ENCODE results near the gene TPR.

DNA sequence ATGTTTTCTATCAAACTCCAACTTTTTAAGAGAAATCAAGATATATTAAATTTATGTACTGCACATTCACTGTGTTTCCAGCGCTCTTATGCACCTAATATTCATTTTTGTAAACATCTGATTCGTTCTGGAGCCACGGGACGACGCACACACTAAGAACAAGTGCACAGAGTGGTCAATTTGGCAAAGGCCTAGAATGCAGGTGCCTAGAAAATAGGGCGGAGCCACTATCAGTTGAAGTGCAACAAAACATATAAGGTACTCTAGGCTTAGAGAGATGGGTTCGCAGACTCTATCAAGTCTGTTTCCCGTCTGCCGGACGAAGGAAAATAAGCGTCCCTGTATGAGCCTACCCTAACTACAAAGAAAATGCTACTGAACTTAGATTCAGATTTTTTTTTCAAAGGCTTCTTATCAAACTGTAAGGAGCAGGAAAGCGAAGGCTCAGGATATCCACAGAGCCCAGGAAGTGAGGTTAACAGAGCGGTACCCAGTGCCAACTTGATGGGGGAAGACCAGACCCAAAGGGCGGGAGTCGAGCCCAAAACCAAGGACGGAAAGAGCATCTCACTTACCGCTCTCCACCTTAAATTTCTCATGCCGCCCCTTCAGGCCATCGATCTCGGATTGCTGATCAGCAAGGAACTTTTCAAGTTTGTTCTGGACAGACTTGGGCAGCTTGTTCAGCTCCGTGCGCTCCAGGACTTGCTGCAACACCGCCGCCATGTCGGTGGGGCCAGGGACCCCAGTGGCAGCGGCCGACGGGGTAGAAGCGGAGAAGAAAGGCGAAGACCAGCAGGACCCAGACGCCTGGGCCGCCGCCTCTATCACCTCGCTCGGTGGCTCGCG lies 526 bp downstream of the TPR start:
- no peak for TF ChIP-seq EZH2 (IDR thresholded peaks at IDR 0.05)
- TF ChIP-seq, protein P1, sequence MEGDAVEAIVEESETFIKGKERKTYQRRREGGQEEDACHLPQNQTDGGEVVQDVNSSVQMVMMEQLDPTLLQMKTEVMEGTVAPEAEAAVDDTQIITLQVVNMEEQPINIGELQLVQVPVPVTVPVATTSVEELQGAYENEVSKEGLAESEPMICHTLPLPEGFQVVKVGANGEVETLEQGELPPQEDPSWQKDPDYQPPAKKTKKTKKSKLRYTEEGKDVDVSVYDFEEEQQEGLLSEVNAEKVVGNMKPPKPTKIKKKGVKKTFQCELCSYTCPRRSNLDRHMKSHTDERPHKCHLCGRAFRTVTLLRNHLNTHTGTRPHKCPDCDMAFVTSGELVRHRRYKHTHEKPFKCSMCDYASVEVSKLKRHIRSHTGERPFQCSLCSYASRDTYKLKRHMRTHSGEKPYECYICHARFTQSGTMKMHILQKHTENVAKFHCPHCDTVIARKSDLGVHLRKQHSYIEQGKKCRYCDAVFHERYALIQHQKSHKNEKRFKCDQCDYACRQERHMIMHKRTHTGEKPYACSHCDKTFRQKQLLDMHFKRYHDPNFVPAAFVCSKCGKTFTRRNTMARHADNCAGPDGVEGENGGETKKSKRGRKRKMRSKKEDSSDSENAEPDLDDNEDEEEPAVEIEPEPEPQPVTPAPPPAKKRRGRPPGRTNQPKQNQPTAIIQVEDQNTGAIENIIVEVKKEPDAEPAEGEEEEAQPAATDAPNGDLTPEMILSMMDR (IDR thresholded peaks at IDR 0.05): no peak
